HCT116 (cell line): ENCODE results near the gene SUCLG2. TPM values are rescaled to one million over a fixed set of nuclear protein-coding genes. Genes with fewer than 3 reads are reported as not detected.

Experiments used
- ATAC-seq: fragments of 200-7000 bp; cut with Tn5 transposase; 2 replicates; pipeline ENCODE4 v1.9.1; 2020; ENCODE audit warnings: mild to moderate bottlenecking, moderate library complexity
- BruUV-seq: library from RNA; stranded (reverse); fragments of 400-500 nt; replicated peaks from 2 replicates; lab custom pipeline; 2021; lab: Mats Ljungman, UMichigan
- CTCF ChIA-PET: fragments of 300-600 bp; sonication (Branson Sonifier 250); formaldehyde crosslinking; loops from one replicate; lab custom pipeline; 2021; ENCODE audit warnings: antibody characterized with exemption; lab: Charles Lee
- POLR2A ChIA-PET: fragments of 300-600, 350-600 bp; sonication (Branson Sonifier 250); formaldehyde crosslinking; loops from one replicate; lab custom pipeline; 2021; ENCODE audit warnings: antibody characterized with exemption; lab: Charles Lee
- RAD21 ChIA-PET, 2 experiments: fragments of 300-600 bp; sonication (Branson Sonifier 250); formaldehyde crosslinking; loops; one replicate each; lab custom pipeline; 2023; ENCODE audit warnings: low total read pairs in 2 of 2; ENCODE audit not compliant: uncharacterized antibody in 2 of 2, unreplicated experiment in 2 of 2, low non-redundant PET in 1 of 2; lab: Charles Lee
- DNase-seq: peaks from one replicate; pipeline ENCODE4 v3.0.0-alpha.2; 2010; ENCODE audit warnings: low read depth, low spot score
- H2AFZ ChIP-seq: fragments of 200-600 bp; shearing (Covaris generic), sonication (generic); 2 replicates; pipeline ENCODE4 v1.6.1; 2017; ENCODE audit warnings: low read depth, mixed run types, mixed read lengths, antibody characterized with exemption, low read length; ENCODE audit not compliant: poor library complexity, severe bottlenecking
- H3K27ac ChIP-seq: 2 replicates; pipeline ENCODE4 v1.5.1; 2012; ENCODE audit warnings: low read depth, low read length
- H3K27me3 ChIP-seq: fragments of 200-600 bp; sonication (generic); 2 replicates; pipeline ENCODE4 v1.6.1; 2016; ENCODE audit warnings: mixed run types, low read length, mixed read lengths; ENCODE audit not compliant: insufficient read depth
- H3K36me3 ChIP-seq, 2 experiments: fragments of 200-500 bp in 1 of 2; fragments of 200-600 bp in 1 of 2; sonication (Bioruptor generic) in 1 of 2; sonication (generic) in 1 of 2; 2 replicates each; pipeline versions ENCODE4 v1.5.1 to v1.6.1; 2014 to 2016; ENCODE audit warnings: low read length in 2 of 2, inconsistent platforms in 1 of 2, mixed read lengths in 1 of 2, mixed run types in 1 of 2; ENCODE audit not compliant: insufficient read depth in 2 of 2, control insufficient read depth in 1 of 2
- H3K4me1 ChIP-seq, 2 experiments: fragments of 200-600 bp in 1 of 2; sonication (generic) in 1 of 2; 2 replicates each; pipeline versions ENCODE4 v1.5.1 to v1.6.1; 2012 to 2017; ENCODE audit warnings: low read length in 2 of 2, inconsistent platforms in 1 of 2, mild to moderate bottlenecking in 1 of 2, mixed read lengths in 1 of 2, mixed run types in 1 of 2, moderate library complexity in 1 of 2; ENCODE audit not compliant: insufficient read depth in 2 of 2, control insufficient read depth in 1 of 2
- H3K4me2 ChIP-seq: fragments of 200-600 bp; sonication (generic); 2 replicates; pipeline ENCODE4 v1.6.1; 2017; ENCODE audit warnings: mixed run types, low read length, mixed read lengths
- H3K4me3 ChIP-seq, 2 experiments: fragments of 200-600 bp in 1 of 2; sonication (generic) in 1 of 2; replicated peaks in 1 of 2; 2 replicates each; pipeline ENCODE4 v1.5.1; 2011 to 2016; ENCODE audit warnings: low read length in 2 of 2, control low read depth in 1 of 2, low read depth in 1 of 2, mild to moderate bottlenecking in 1 of 2, mixed read lengths in 1 of 2, mixed run types in 1 of 2
- H3K79me2 ChIP-seq: fragments of 200-600 bp; sonication (generic); 2 replicates; pipeline ENCODE4 v1.6.1; 2017; ENCODE audit warnings: mild to moderate bottlenecking, mixed run types, low read length, moderate library complexity, mixed read lengths; ENCODE audit not compliant: insufficient read depth
- H3K9ac ChIP-seq: fragments of 200-600 bp; sonication (generic); 2 replicates; pipeline ENCODE4 v1.6.1; 2016; ENCODE audit warnings: low read length, mixed read lengths
- H3K9me2 ChIP-seq: fragments of 200-600 bp; sonication (generic), shearing (Covaris generic); 2 replicates; pipeline ENCODE4 v1.6.1; 2017; ENCODE audit warnings: mixed run types, mild to moderate bottlenecking, moderate library complexity; ENCODE audit not compliant: insufficient read depth
- H3K9me3 ChIP-seq, 2 experiments: fragments of 200-500 bp in 1 of 2; fragments of 200-600 bp in 1 of 2; sonication (Bioruptor generic) in 1 of 2; sonication (generic) in 1 of 2; 2 replicates each; pipeline ENCODE4 v1.6.1; 2014 to 2017; ENCODE audit warnings: low read length in 2 of 2, mixed read lengths in 2 of 2, inconsistent platforms in 1 of 2, low read depth in 1 of 2, mild to moderate bottlenecking in 1 of 2, mixed run types in 1 of 2, moderate library complexity in 1 of 2; ENCODE audit not compliant: control insufficient read depth in 1 of 2, insufficient read depth in 1 of 2
- H4K20me1 ChIP-seq: fragments of 200-600 bp; sonication (generic), shearing (Covaris generic); 2 replicates; pipeline ENCODE4 v1.6.1; 2017; ENCODE audit warnings: mixed run types, mild to moderate bottlenecking, moderate library complexity; ENCODE audit not compliant: insufficient read depth
- ATF3 ChIP-seq: IDR thresholded peaks from 2 replicates; pipeline ENCODE4 v1.6.1; 2012
- CBX3 ChIP-seq: IDR thresholded peaks from 2 replicates; pipeline ENCODE4 v1.6.1; 2012; ENCODE audit warnings: low read depth
- ELF1 ChIP-seq: IDR thresholded peaks from 2 replicates; pipeline ENCODE4 v1.6.1; 2012; ENCODE audit warnings: low read depth, borderline replicate concordance
- EZH2phosphoT487 ChIP-seq: fragments of 200-600 bp; IDR thresholded peaks from 2 replicates; pipeline ENCODE4 v1.6.1; 2018; ENCODE audit warnings: antibody characterized with exemption, borderline replicate concordance
- JUND ChIP-seq: IDR thresholded peaks from 2 replicates; pipeline ENCODE4 v1.6.1; 2012
- POLR2A ChIP-seq: IDR thresholded peaks from 2 replicates; pipeline ENCODE4 v1.7.0; 2011; ENCODE audit warnings: borderline replicate concordance; ENCODE audit not compliant: insufficient read depth, insufficient read length; ENCODE audit errors: extremely low read depth
- POLR2AphosphoS5 ChIP-seq: IDR thresholded peaks from 2 replicates; pipeline ENCODE4 v1.6.1; 2011; ENCODE audit warnings: mild to moderate bottlenecking, low read depth, low read length, moderate library complexity
- RAD21 ChIP-seq: IDR thresholded peaks from 2 replicates; pipeline ENCODE4 v1.6.1; 2012; ENCODE audit warnings: low read depth, mild to moderate bottlenecking
- REST ChIP-seq: IDR thresholded peaks from 2 replicates; pipeline ENCODE4 v1.6.1; 2012; ENCODE audit warnings: low read depth
- SP1 ChIP-seq: IDR thresholded peaks from 2 replicates; pipeline ENCODE4 v1.6.1; 2012; ENCODE audit warnings: low read depth
- SRF ChIP-seq: IDR thresholded peaks from 2 replicates; pipeline ENCODE4 v1.6.1; 2012; ENCODE audit warnings: low read depth
- YY1 ChIP-seq: IDR thresholded peaks from 2 replicates; pipeline ENCODE4 v1.6.1; 2011; ENCODE audit warnings: low read length, low read depth, moderate library complexity, mild to moderate bottlenecking; ENCODE audit not compliant: insufficient replicate concordance; ENCODE audit errors: extremely low read depth
- ZBTB33 ChIP-seq: IDR thresholded peaks from 2 replicates; pipeline ENCODE4 v1.6.1; 2011; ENCODE audit warnings: mild to moderate bottlenecking, low read length, moderate library complexity; ENCODE audit not compliant: insufficient replicate concordance; ENCODE audit errors: extremely low read depth
- ZFX ChIP-seq: fragments of 450-650 bp; IDR thresholded peaks from 2 replicates; pipeline ENCODE4 v1.6.1; 2017
- ZNF274 ChIP-seq: fragments of 200-500 bp; sonication (Bioruptor generic); IDR thresholded peaks from 2 replicates; pipeline ENCODE4 v1.6.1; 2014; ENCODE audit warnings: mild to moderate bottlenecking, low read depth, low read length, inconsistent platforms
- intact Hi-C: fragments of 100-400 bp; cut with micrococcal nuclease; formaldehyde crosslinking; loops from 2 replicates; pipeline ENCODE4 v1.10.0; 2022
- total RNA-seq: library from RNA; stranded (reverse); gene quantifications from one replicate; pipeline ENCODE4 v1.2.1, GENCODE V29; 2021; ENCODE audit not compliant: unreplicated experiment

The SUCLG2 gene
- total RNA-seq, 1 experiment from 2014 or later = 49.2 TPM

- TF ChIP-seq REST = no peak
Observed at GRCh38 chr3:67616046-67616445, 38.4 kb downstream of the SUCLG2 start (continued).

- no peaks in the 10 kb centered on the region for H3K27me3 ChIP-seq
- H3K36me3 ChIP-seq = no peaks in the 10 kb centered on the region; a peak in 1 of 4 replicates
- H3K79me2 ChIP-seq = peaks cover 5% of the 10 kb centered on the region; the same call in 1 of the 2 replicates
- BruUV-seq = no TSS peak
- ATAC-seq (no peak), DNase-seq (no peak)
- H3K9me2 ChIP-seq = no peaks in the 10 kb centered on the region
- TF ChIP-seq ZBTB33 (no peak), ATF3 (no peak), ZFX (no peak), RAD21 (no peak), ZNF274 (no peak), SP1 (no peak), CBX3 (no peak), ELF1 (no peak), SRF (no peak), POLR2A (no peak), YY1 (no peak), EZH2phosphoT487 (no peak), JUND (no peak), POLR2AphosphoS5 (no peak)
- H3K9ac ChIP-seq = no peak overlapping the region
- H4K20me1 ChIP-seq = no peaks in the 10 kb centered on the region; the same call in 1 of the 2 replicates
- CTCF ChIA-PET = no interaction called here
- POLR2A ChIA-PET = no interaction called here
- H3K4me3 ChIP-seq = no peak overlapping the region
- H3K4me2 ChIP-seq = no peak overlapping the region
- H3K27ac ChIP-seq = no peak overlapping the region
- RAD21 ChIA-PET = no interaction called here
- peaks cover 0 to 12% of the 10 kb centered on the region in 2 experiments; a peak in 2 of 4 replicates for H3K4me1 ChIP-seq
- no peaks in the 10 kb centered on the region for H3K9me3 ChIP-seq
- intact Hi-C loops = no loop called here
- no peak overlapping the region for H2AFZ ChIP-seq
Observed at GRCh38 chr3:67614195-67614594, 40.2 kb downstream of the SUCLG2 start.
